Measurements from ENCODE around the gene SLC27A1. TPM values are rescaled to one million over a fixed set of nuclear protein-coding genes. Genes with fewer than 3 reads are reported as not detected.

Gene SLC27A1
- total and polyA plus RNA-seq, 2 donors (not counting 3 experiments of a cell fraction or from before 2014, with no cell fraction given): 10.4 to 13.5 TPM

GRCh38 chr19:17553256-17553655 lies 82.9 kb downstream of the SLC27A1 start:
- Histone ChIP-seq H3K79me2 (ENCODE audit: control insufficient read depth, insufficient read depth, low read length) (peaks cover 20% of the 10 kb centered on the region), H4K20me1 (replicated peaks; ENCODE audit: control insufficient read depth, extremely low read depth, insufficient read depth, low read length) (no peaks in the 10 kb centered on the region), H2AFZ (ENCODE audit: low read depth, low read length) (no peak overlapping the region), H3K9me3 (replicated peaks; ENCODE audit: control insufficient read depth, insufficient read depth, low read length) (no peaks in the 10 kb centered on the region), H3K9me1 (replicated peaks; ENCODE audit: control insufficient read depth, extremely low read depth, insufficient read depth, low read length) (no peaks in the 10 kb centered on the region), H3K4me1 (ENCODE audit: control insufficient read depth, extremely low read depth, insufficient read depth, low read length) (peaks cover 29% of the 10 kb centered on the region), H3K36me3 (ENCODE audit: control insufficient read depth in 2 of 2, extremely low read depth in 1 of 2, insufficient read depth in 2 of 2, low read length in 2 of 2) (peaks cover 0 to 2% of the 10 kb centered on the region in 2 experiments), H3K4me2 (ENCODE audit: insufficient read depth, low read length) (peak overlapping the region; percentile 32), H3K4me3 (replicated peaks in 1 of 3; ENCODE audit: insufficient read depth in 1 of 3, low read depth in 1 of 3, low read length in 3 of 3) (no peak overlapping the region), H3K27me3 (ENCODE audit: control insufficient read depth in 2 of 2, insufficient read depth in 2 of 2, low read length in 2 of 2) (no peaks in the 10 kb centered on the region), H3K27ac (ENCODE audit: insufficient read depth, low read depth, low read length) (peak overlapping the region; percentile 88), H3K9ac (replicated peaks; ENCODE audit: extremely low read depth, insufficient read depth, low read length) (no peak overlapping the region)
- FAIRE-seq: peak; percentile 99
- BruUV-seq (replicated peaks): no TSS peak
- intact Hi-C loops (cut with micrococcal nuclease) (loop anchor here (1.0 to 10.0 kb wide), 4 partner anchors 14 to 148 kb away; partner anchors contain the start of genes BST2 and PGLS), dilution Hi-C loops (cut with MboI; ENCODE audit: extremely low pct_ligation_motif_present, low sequenced_read_pairs) (no loop called here)
- DNase-seq (ENCODE audit: low read depth, low spot score): peak; percentile 99
- ChIA-PET CTCF (interaction anchor here (0.8 to 2.4 kb wide), 11 partner anchors 9 to 214 kb away, joined by 3 to 18 read pairs (median 6); partner anchors contain the start of gene PGLS), POLR2A (interaction anchor here (0.7 to 1.3 kb wide), 3 partner anchors 24 to 193 kb away, joined by 3 to 8 read pairs (median 5); partner anchors contain the start of gene PGLS)
- no peak for TF ChIP-seq GATA2 (IDR thresholded peaks at IDR 0.05; ENCODE audit: insufficient read depth, insufficient read length, low read depth, low read length)
- TF ChIP-seq POLR2A (IDR thresholded peaks at IDR 0.05; ENCODE audit: low read depth, low read length): peak; percentile 61
- no peak for TF ChIP-seq FOS (IDR thresholded peaks at IDR 0.05; ENCODE audit: borderline replicate concordance, insufficient read depth, low read length)
- peak; percentile 26 for TF ChIP-seq JUN (IDR thresholded peaks at IDR 0.05; ENCODE audit: borderline replicate concordance, insufficient read depth, insufficient read length, low read depth)
- TF ChIP-seq POLR2AphosphoS5 (IDR thresholded peaks at IDR 0.05; ENCODE audit: insufficient read depth, low read depth, low read length): peak; percentile 96
- no peak for TF ChIP-seq MAX (IDR thresholded peaks at IDR 0.05; ENCODE audit: insufficient read depth, insufficient read length)

GRCh38 chr19:17554968-17555479 lies 84.7 kb downstream of the SLC27A1 start:
- H3K27me3 ChIP-seq (ENCODE audit: control insufficient read depth in 2 of 2, insufficient read depth in 2 of 2, low read length in 2 of 2): no peaks in the 10 kb centered on the region
- peak overlapping the region; percentile 86 for H2AFZ ChIP-seq (ENCODE audit: low read depth, low read length)
- H3K9ac ChIP-seq (replicated peaks; ENCODE audit: extremely low read depth, insufficient read depth, low read length): no peak overlapping the region
- H3K4me1 ChIP-seq (ENCODE audit: control insufficient read depth, extremely low read depth, insufficient read depth, low read length): peaks cover 39% of the 10 kb centered on the region
- TF ChIP-seq MYC (IDR thresholded peaks at IDR 0.05; ENCODE audit: low read depth, low read length) (no peak), GATA2 (IDR thresholded peaks at IDR 0.05; ENCODE audit: insufficient read depth, insufficient read length, low read depth, low read length) (no peak), JUN (IDR thresholded peaks at IDR 0.05; ENCODE audit: borderline replicate concordance, insufficient read depth, insufficient read length, low read depth) (no peak), POLR2A (IDR thresholded peaks at IDR 0.05; ENCODE audit: low read depth, low read length) (no peak), EZH2 (IDR thresholded peaks at IDR 0.05; ENCODE audit: borderline replicate concordance, low read depth, low read length, severe bottlenecking) (no peak), POLR2AphosphoS5 (IDR thresholded peaks at IDR 0.05; ENCODE audit: insufficient read depth, low read depth, low read length) (no peak), CTCF (IDR thresholded peaks at IDR 0.05; ENCODE audit: extremely low read depth in 1 of 2, insufficient read depth in 1 of 2, low read depth in 1 of 2, low read length in 2 of 2) (no peak), FOS (IDR thresholded peaks at IDR 0.05; ENCODE audit: borderline replicate concordance, insufficient read depth, low read length) (no peak), MAX (IDR thresholded peaks at IDR 0.05; ENCODE audit: insufficient read depth, insufficient read length) (no peak)
- TSS peak; percentile 59 for BruUV-seq (replicated peaks)
- DNase-seq (ENCODE audit: low read depth, low spot score) (no peak), FAIRE-seq (no peak)
- ChIA-PET CTCF (no interaction called here), POLR2A (no interaction called here)
- H3K4me2 ChIP-seq (ENCODE audit: insufficient read depth, low read length): peak overlapping the region; percentile 69
- intact Hi-C loops (cut with micrococcal nuclease): loop anchor here (10.0 kb wide), 1 partner anchor 150 kb away; the partner anchor contains the start of gene BST2
- dilution Hi-C loops (cut with MboI; ENCODE audit: extremely low pct_ligation_motif_present, low sequenced_read_pairs): no loop called here
- peaks cover 22% of the 10 kb centered on the region for H3K79me2 ChIP-seq (ENCODE audit: control insufficient read depth, insufficient read depth, low read length)
- no peaks in the 10 kb centered on the region for H3K9me1 ChIP-seq (replicated peaks; ENCODE audit: control insufficient read depth, extremely low read depth, insufficient read depth, low read length)
- H3K36me3 ChIP-seq (ENCODE audit: control insufficient read depth in 2 of 2, extremely low read depth in 1 of 2, insufficient read depth in 2 of 2, low read length in 2 of 2): peaks cover 6 to 12% of the 10 kb centered on the region in 2 experiments
- H3K4me3 ChIP-seq (replicated peaks in 1 of 3; ENCODE audit: insufficient read depth in 1 of 3, low read depth in 1 of 3, low read length in 3 of 3): peak overlapping the region in 2 of 3 experiments; percentile 20 to 92
- H3K9me3 ChIP-seq (replicated peaks; ENCODE audit: control insufficient read depth, insufficient read depth, low read length): no peaks in the 10 kb centered on the region
- peak overlapping the region; percentile 81 for H3K27ac ChIP-seq (ENCODE audit: insufficient read depth, low read depth, low read length)
- H4K20me1 ChIP-seq (replicated peaks; ENCODE audit: control insufficient read depth, extremely low read depth, insufficient read depth, low read length): no peaks in the 10 kb centered on the region

Measured in endothelial cell of umbilical vein (primary cell).